Measurements from ENCODE around the gene IL32. TPM values are rescaled to one million over a fixed set of nuclear protein-coding genes. Genes with fewer than 3 reads are reported as not detected.

The IL32 gene
- total RNA-seq, 1 experiment from 2014 or later = 4.7 TPM

DNA sequence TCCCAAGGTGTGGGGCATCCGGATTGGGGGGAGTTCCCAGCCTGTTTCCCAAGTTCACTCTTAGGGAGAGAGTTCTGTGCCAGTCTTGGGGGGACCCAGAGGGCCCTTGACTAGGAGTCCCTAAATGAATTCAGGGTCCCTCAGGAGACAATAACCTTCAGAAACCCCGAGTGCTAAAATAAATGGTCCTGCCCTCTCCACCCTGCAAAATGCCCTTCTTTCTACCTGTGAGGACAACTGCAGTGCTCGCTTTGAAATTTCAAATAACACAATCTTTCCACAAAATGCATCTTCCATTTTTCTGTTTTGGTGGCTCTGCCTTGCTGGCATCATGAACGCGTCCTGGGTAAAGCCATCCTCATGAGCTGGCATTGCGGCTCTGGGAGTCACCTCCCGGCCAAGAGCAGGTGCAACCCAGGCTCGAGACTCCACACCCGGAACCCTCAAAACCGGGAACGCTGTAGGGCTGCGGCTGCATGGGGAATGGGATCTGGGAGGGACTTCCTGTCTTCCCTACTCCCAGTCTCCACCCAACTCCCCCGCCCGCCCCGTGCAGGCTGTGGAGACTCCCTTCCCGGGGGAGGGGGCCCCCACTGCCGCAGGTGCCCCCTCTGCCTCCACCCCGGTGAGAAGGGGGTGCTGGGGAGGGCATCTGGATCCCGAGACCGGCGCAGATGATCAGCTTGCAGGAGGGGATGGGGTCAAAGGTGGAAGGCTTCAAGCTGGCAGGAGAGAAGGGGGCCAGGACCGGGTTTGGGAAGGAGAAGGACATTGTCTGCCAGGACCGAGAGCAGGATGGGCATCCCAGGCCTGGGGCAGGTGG, 46.8 kb downstream of the IL32 start, which contains the start of gene ZNF205 (continued):
- TF ChIP-seq, protein P1, sequence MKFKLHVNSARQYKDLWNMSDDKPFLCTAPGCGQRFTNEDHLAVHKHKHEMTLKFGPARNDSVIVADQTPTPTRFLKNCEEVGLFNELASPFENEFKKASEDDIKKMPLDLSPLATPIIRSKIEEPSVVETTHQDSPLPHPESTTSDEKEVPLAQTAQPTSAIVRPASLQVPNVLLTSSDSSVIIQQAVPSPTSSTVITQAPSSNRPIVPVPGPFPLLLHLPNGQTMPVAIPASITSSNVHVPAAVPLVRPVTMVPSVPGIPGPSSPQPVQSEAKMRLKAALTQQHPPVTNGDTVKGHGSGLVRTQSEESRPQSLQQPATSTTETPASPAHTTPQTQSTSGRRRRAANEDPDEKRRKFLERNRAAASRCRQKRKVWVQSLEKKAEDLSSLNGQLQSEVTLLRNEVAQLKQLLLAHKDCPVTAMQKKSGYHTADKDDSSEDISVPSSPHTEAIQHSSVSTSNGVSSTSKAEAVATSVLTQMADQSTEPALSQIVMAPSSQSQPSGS (CRISPR knock-in tag; IDR thresholded peaks at IDR 0.05; ENCODE audit: borderline replicate concordance, low read depth) = no peak
- TF ChIP-seq, protein P2, sequence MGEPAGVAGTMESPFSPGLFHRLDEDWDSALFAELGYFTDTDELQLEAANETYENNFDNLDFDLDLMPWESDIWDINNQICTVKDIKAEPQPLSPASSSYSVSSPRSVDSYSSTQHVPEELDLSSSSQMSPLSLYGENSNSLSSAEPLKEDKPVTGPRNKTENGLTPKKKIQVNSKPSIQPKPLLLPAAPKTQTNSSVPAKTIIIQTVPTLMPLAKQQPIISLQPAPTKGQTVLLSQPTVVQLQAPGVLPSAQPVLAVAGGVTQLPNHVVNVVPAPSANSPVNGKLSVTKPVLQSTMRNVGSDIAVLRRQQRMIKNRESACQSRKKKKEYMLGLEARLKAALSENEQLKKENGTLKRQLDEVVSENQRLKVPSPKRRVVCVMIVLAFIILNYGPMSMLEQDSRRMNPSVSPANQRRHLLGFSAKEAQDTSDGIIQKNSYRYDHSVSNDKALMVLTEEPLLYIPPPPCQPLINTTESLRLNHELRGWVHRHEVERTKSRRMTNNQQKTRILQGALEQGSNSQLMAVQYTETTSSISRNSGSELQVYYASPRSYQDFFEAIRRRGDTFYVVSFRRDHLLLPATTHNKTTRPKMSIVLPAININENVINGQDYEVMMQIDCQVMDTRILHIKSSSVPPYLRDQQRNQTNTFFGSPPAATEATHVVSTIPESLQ (CRISPR knock-in tag; IDR thresholded peaks at IDR 0.05) = no peak
- TF ChIP-seq IRF2 (CRISPR knock-in tag; IDR thresholded peaks at IDR 0.05; ENCODE audit: borderline replicate concordance, low read depth) (no peak), SMAD3 (CRISPR knock-in tag; IDR thresholded peaks at IDR 0.05; ENCODE audit: borderline replicate concordance) (no peak; the same call in 1 of the 2 replicates), FOXJ3 (CRISPR knock-in tag; IDR thresholded peaks at IDR 0.05; ENCODE audit: borderline replicate concordance) (no peak), NR2C2 (CRISPR knock-in tag; IDR thresholded peaks at IDR 0.05) (no peak), FOXK1 (CRISPR knock-in tag; IDR thresholded peaks at IDR 0.05) (peak; percentile 77; the same call in 1 of the 2 replicates), ZNF232 (CRISPR knock-in tag; IDR thresholded peaks at IDR 0.05) (0 out of 2 replicates have a peak, but pooled peaks have one; percentile 43), ESRRA (CRISPR knock-in tag; IDR thresholded peaks at IDR 0.05; ENCODE audit: borderline replicate concordance) (0 out of 2 replicates have a peak, but pooled peaks have one; percentile 9), TEAD1 (CRISPR knock-in tag; IDR thresholded peaks at IDR 0.05) (peak; percentile 39; the same call in 1 of the 2 replicates), MXD4 (CRISPR knock-in tag; IDR thresholded peaks at IDR 0.05; ENCODE audit: borderline replicate concordance) (no peak), GTF2I (CRISPR knock-in tag; conservative IDR thresholded peaks at IDR 0.05) (no peak), JUN (CRISPR knock-in tag; IDR thresholded peaks at IDR 0.05) (0 out of 2 replicates have a peak, but pooled peaks have one; percentile 28), PRRX2 (CRISPR knock-in tag; IDR thresholded peaks at IDR 0.05) (no peak), SP1 (CRISPR knock-in tag; conservative IDR thresholded peaks at IDR 0.05) (peak; percentile 94), KAT7 (CRISPR knock-in tag; IDR thresholded peaks at IDR 0.05; ENCODE audit: borderline replicate concordance) (no peak), CREM (CRISPR knock-in tag; IDR thresholded peaks at IDR 0.05) (0 out of 2 replicates have a peak, but pooled peaks have one; percentile 52), NFYB (CRISPR knock-in tag; conservative IDR thresholded peaks at IDR 0.05; ENCODE audit: low read depth) (no peak), HMGA2 (CRISPR knock-in tag; IDR thresholded peaks at IDR 0.05) (no peak), ZBTB21 (CRISPR knock-in tag; IDR thresholded peaks at IDR 0.05; ENCODE audit: borderline replicate concordance) (no peak), ZNF416 (CRISPR knock-in tag; IDR thresholded peaks at IDR 0.05) (no peak), RORB (CRISPR knock-in tag; IDR thresholded peaks at IDR 0.05) (no peak)
- TF ChIP-seq, protein P3, sequence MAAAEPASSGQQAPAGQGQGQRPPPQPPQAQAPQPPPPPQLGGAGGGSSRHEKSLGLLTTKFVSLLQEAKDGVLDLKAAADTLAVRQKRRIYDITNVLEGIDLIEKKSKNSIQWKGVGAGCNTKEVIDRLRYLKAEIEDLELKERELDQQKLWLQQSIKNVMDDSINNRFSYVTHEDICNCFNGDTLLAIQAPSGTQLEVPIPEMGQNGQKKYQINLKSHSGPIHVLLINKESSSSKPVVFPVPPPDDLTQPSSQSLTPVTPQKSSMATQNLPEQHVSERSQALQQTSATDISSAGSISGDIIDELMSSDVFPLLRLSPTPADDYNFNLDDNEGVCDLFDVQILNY (CRISPR knock-in tag; IDR thresholded peaks at IDR 0.05) = 0 out of 2 replicates have a peak, but pooled peaks have one; percentile 58
- TF ChIP-seq, protein P4, sequence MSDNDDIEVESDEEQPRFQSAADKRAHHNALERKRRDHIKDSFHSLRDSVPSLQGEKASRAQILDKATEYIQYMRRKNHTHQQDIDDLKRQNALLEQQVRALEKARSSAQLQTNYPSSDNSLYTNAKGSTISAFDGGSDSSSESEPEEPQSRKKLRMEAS (CRISPR knock-in tag; IDR thresholded peaks at IDR 0.05) = peak; percentile 75; the same call in 1 of the 2 replicates
- TF ChIP-seq, protein P5, sequence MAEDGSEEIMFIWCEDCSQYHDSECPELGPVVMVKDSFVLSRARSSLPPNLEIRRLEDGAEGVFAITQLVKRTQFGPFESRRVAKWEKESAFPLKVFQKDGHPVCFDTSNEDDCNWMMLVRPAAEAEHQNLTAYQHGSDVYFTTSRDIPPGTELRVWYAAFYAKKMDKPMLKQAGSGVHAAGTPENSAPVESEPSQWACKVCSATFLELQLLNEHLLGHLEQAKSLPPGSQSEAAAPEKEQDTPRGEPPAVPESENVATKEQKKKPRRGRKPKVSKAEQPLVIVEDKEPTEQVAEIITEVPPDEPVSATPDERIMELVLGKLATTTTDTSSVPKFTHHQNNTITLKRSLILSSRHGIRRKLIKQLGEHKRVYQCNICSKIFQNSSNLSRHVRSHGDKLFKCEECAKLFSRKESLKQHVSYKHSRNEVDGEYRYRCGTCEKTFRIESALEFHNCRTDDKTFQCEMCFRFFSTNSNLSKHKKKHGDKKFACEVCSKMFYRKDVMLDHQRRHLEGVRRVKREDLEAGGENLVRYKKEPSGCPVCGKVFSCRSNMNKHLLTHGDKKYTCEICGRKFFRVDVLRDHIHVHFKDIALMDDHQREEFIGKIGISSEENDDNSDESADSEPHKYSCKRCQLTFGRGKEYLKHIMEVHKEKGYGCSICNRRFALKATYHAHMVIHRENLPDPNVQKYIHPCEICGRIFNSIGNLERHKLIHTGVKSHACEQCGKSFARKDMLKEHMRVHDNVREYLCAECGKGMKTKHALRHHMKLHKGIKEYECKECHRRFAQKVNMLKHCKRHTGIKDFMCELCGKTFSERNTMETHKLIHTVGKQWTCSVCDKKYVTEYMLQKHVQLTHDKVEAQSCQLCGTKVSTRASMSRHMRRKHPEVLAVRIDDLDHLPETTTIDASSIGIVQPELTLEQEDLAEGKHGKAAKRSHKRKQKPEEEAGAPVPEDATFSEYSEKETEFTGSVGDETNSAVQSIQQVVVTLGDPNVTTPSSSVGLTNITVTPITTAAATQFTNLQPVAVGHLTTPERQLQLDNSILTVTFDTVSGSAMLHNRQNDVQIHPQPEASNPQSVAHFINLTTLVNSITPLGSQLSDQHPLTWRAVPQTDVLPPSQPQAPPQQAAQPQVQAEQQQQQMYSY (CRISPR knock-in tag; IDR thresholded peaks at IDR 0.05) = 0 out of 2 replicates have a peak, but pooled peaks have one; percentile 6
- TF ChIP-seq, protein P6, sequence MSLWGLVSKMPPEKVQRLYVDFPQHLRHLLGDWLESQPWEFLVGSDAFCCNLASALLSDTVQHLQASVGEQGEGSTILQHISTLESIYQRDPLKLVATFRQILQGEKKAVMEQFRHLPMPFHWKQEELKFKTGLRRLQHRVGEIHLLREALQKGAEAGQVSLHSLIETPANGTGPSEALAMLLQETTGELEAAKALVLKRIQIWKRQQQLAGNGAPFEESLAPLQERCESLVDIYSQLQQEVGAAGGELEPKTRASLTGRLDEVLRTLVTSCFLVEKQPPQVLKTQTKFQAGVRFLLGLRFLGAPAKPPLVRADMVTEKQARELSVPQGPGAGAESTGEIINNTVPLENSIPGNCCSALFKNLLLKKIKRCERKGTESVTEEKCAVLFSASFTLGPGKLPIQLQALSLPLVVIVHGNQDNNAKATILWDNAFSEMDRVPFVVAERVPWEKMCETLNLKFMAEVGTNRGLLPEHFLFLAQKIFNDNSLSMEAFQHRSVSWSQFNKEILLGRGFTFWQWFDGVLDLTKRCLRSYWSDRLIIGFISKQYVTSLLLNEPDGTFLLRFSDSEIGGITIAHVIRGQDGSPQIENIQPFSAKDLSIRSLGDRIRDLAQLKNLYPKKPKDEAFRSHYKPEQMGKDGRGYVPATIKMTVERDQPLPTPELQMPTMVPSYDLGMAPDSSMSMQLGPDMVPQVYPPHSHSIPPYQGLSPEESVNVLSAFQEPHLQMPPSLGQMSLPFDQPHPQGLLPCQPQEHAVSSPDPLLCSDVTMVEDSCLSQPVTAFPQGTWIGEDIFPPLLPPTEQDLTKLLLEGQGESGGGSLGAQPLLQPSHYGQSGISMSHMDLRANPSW (CRISPR knock-in tag; conservative IDR thresholded peaks at IDR 0.05; ENCODE audit: low read depth) = no peak

Data from WTC11 (cell line).